ENCODE measurements around the gene PIP5K1C. TPM values are rescaled to one million over a fixed set of nuclear protein-coding genes. Genes with fewer than 3 reads are reported as not detected.

Gene PIP5K1C
- total RNA-seq, 4 donors from 2014 or later, result 25.4 to 91.1 (median 36.4) TPM

- peaks cover 14 to 30% (median 21%) of the 10 kb centered on the region in 4 donors for H3K4me1 ChIP-seq
- no peak overlapping the region for H3K4me3 ChIP-seq
- H3K27me3 ChIP-seq, result no peaks in the 10 kb centered on the region
- H3K27ac ChIP-seq, result no peak overlapping the region
- H3K9me3 ChIP-seq, result no peaks in the 10 kb centered on the region
- 90 to 100% methylated on average over 2 to 12 of the region's 12 CpGs for WGBS, 2 donors (ENCODE audit: low coverage in 1 of 2)
- TF ChIP-seq POLR2A (IDR thresholded peaks at IDR 0.05) (no peak), CTCF (IDR thresholded peaks at IDR 0.05) (no peak), POLR2AphosphoS5 (IDR thresholded peaks at IDR 0.05) (no peak), EP300 (IDR thresholded peaks at IDR 0.05; ENCODE audit: low read depth) (no peak)
- intact Hi-C loops (cut with DNase I; ENCODE audit: low total_unique reads), result loop anchor here (2.0 kb wide), 1 partner anchor 35 kb away; no protein-coding TSS in a partner anchor
- H3K36me3 ChIP-seq, result no peaks in the 10 kb centered on the region
- in situ Hi-C loops (cut with MboI; ENCODE audit: low pct_ligation_motif_present in 1 of 4, low pct_unique_long_range_greater_than_20kb in 1 of 4, low sequenced_read_pairs in 3 of 4), result no loop called here
- DNase-seq, result no peak
Observed at GRCh38 chr19:3622224-3622623, 78.0 kb downstream of the PIP5K1C start.

GRCh38 chr19:3621689-3622088, 78.6 kb downstream of the PIP5K1C start:
- no peaks in the 10 kb centered on the region for H3K9me3 ChIP-seq
- in situ Hi-C loops (cut with MboI; ENCODE audit: low pct_ligation_motif_present in 1 of 4, low pct_unique_long_range_greater_than_20kb in 1 of 4, low sequenced_read_pairs in 3 of 4) (no loop called here), intact Hi-C loops (cut with DNase I; ENCODE audit: low total_unique reads) (loop anchor here (2.0 kb wide), 1 partner anchor 35 kb away; no protein-coding TSS in a partner anchor)
- no peaks in the 10 kb centered on the region for H3K27me3 ChIP-seq
- 92% methylated on average over 15 of the region's 15 CpGs; no CpG with 5 or more reads in 1 of the 2 donors for WGBS, 2 donors (ENCODE audit: low coverage in 1 of 2)
- no peak overlapping the region for H3K4me3 ChIP-seq
- no peak for DNase-seq
- H3K4me1 ChIP-seq, result peaks cover 14 to 29% (median 21%) of the 10 kb centered on the region in 4 donors
- TF ChIP-seq POLR2A (IDR thresholded peaks at IDR 0.05) (no peak), CTCF (IDR thresholded peaks at IDR 0.05) (no peak), POLR2AphosphoS5 (IDR thresholded peaks at IDR 0.05) (no peak), EP300 (IDR thresholded peaks at IDR 0.05; ENCODE audit: low read depth) (no peak)
- no peak overlapping the region for H3K27ac ChIP-seq
- no peaks in the 10 kb centered on the region for H3K36me3 ChIP-seq

- no peaks in the 10 kb centered on the region for H3K36me3 ChIP-seq
- WGBS, 2 donors (ENCODE audit: low coverage in 1 of 2), result 90% methylated on average over 22 of the region's 24 CpGs; no CpG with 5 or more reads in 1 of the 2 donors
- in situ Hi-C loops (cut with MboI; ENCODE audit: low pct_ligation_motif_present in 1 of 4, low pct_unique_long_range_greater_than_20kb in 1 of 4, low sequenced_read_pairs in 3 of 4) (no loop called here), intact Hi-C loops (cut with DNase I; ENCODE audit: low total_unique reads) (no loop called here)
- TF ChIP-seq POLR2A (IDR thresholded peaks at IDR 0.05) (no peak), CTCF (IDR thresholded peaks at IDR 0.05) (no peak), EP300 (IDR thresholded peaks at IDR 0.05; ENCODE audit: low read depth) (no peak), POLR2AphosphoS5 (IDR thresholded peaks at IDR 0.05) (no peak)
- no peaks in the 10 kb centered on the region for H3K27me3 ChIP-seq
- no peak for DNase-seq
- H3K4me3 ChIP-seq, result no peak overlapping the region
- H3K27ac ChIP-seq, result no peak overlapping the region
- H3K4me1 ChIP-seq, result peaks cover 14 to 28% (median 19%) of the 10 kb centered on the region in 4 donors
- no peaks in the 10 kb centered on the region for H3K9me3 ChIP-seq
Observed at GRCh38 chr19:3620817-3621547, 79.3 kb downstream of the PIP5K1C start.

- no peak overlapping the region for H3K4me3 ChIP-seq
Observed at GRCh38 chr19:3620145-3620816, 80.0 kb downstream of the PIP5K1C start.

More at GRCh38 chr19:3620145-3620816, 80.0 kb downstream of the PIP5K1C start:
- TF ChIP-seq EP300 (IDR thresholded peaks at IDR 0.05; ENCODE audit: low read depth) (no peak), POLR2AphosphoS5 (IDR thresholded peaks at IDR 0.05) (no peak), POLR2A (IDR thresholded peaks at IDR 0.05) (no peak), CTCF (IDR thresholded peaks at IDR 0.05) (no peak)
- Histone ChIP-seq H3K36me3 (no peaks in the 10 kb centered on the region), H3K27me3 (no peaks in the 10 kb centered on the region), H3K27ac (no peak overlapping the region), H3K9me3 (no peaks in the 10 kb centered on the region), H3K4me1 (peaks cover 7 to 21% (median 12%) of the 10 kb centered on the region in 4 donors)
- intact Hi-C loops (cut with DNase I; ENCODE audit: low total_unique reads), result no loop called here
- in situ Hi-C loops (cut with MboI; ENCODE audit: low pct_ligation_motif_present in 1 of 4, low pct_unique_long_range_greater_than_20kb in 1 of 4, low sequenced_read_pairs in 3 of 4), result no loop called here
- WGBS, 2 donors (ENCODE audit: low coverage in 1 of 2), result 84% methylated on average over 19 of the region's 19 CpGs; no CpG with 5 or more reads in 1 of the 2 donors
- no peak for DNase-seq
